IMR-90 (cell line): ENCODE measurements around the gene KLF18.

Experiments
- BHLHE40 ChIP-seq: fragments of 150-350 bp; IDR thresholded peaks from 2 replicates; pipeline ENCODE4 v1.6.1; 2016; ENCODE audit warnings: mild to moderate bottlenecking, low read depth, low read length
- RAD21 ChIP-seq: IDR thresholded peaks from 2 replicates; pipeline ENCODE4 v1.6.1; 2012; ENCODE audit warnings: low read length, improper control_type of control experiment
- TF ChIP-seq, protein P1 (sequence below): conservative IDR thresholded peaks from 2 replicates; pipeline ENCODE4 v1.5.1; 2012; ENCODE audit warnings: mild to moderate bottlenecking, low read depth, low read length, improper control_type of control experiment

GRCh38 chr1:44151332-44151731 is 9.9 kb upstream of the KLF18 start:
- TF ChIP-seq, protein P1, sequence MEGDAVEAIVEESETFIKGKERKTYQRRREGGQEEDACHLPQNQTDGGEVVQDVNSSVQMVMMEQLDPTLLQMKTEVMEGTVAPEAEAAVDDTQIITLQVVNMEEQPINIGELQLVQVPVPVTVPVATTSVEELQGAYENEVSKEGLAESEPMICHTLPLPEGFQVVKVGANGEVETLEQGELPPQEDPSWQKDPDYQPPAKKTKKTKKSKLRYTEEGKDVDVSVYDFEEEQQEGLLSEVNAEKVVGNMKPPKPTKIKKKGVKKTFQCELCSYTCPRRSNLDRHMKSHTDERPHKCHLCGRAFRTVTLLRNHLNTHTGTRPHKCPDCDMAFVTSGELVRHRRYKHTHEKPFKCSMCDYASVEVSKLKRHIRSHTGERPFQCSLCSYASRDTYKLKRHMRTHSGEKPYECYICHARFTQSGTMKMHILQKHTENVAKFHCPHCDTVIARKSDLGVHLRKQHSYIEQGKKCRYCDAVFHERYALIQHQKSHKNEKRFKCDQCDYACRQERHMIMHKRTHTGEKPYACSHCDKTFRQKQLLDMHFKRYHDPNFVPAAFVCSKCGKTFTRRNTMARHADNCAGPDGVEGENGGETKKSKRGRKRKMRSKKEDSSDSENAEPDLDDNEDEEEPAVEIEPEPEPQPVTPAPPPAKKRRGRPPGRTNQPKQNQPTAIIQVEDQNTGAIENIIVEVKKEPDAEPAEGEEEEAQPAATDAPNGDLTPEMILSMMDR = no peak
- TF ChIP-seq BHLHE40 (no peak), RAD21 (no peak)
